Stimulated activated CD8-positive, alpha-beta memory T cell treated with anti-CD3 and anti-CD28 coated beads, Interleukin-12 subunit alpha, Interleukin-12 subunit beta, amount 100 ng/mL, for 24 hours (primary cell): ENCODE data around the gene RAI1.
A peak's percentile ranks its signal among the peaks of the same experiment; 100 is the strongest.

Source experiments
- DNase-seq: peaks from one replicate; pipeline ENCODE4 v3.0.0-alpha.2; 2020; ENCODE audit errors: extremely low read depth

Gene RAI1

GRCh38 chr17:17845046-17845775, 164.0 kb downstream of the RAI1 start:
- DNase-seq: no peak

GRCh38 chr17:17846003-17846402, 164.7 kb downstream of the RAI1 start:
- no peak for DNase-seq

DNA sequence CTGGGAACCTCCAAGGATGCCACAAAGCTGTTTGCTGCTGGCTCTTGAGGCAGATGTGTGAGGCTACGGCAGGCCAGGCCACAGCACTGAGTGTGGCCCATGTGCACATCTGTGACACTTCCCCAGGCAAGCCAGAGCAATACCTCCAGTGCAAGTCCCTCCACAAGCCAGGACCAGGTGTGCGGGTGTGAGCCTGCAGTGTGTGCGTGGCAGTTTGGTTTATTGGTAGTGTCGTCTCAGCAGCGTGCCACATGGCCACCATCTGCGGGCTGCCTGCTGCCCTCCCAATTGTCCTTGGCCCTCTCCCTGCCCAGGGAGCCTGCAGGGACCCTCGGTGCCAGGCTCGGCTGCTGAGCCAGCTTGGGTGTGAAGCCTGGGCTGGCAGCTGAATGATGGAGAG, 165.4 kb downstream of the RAI1 start:
- no peak for DNase-seq

DNA sequence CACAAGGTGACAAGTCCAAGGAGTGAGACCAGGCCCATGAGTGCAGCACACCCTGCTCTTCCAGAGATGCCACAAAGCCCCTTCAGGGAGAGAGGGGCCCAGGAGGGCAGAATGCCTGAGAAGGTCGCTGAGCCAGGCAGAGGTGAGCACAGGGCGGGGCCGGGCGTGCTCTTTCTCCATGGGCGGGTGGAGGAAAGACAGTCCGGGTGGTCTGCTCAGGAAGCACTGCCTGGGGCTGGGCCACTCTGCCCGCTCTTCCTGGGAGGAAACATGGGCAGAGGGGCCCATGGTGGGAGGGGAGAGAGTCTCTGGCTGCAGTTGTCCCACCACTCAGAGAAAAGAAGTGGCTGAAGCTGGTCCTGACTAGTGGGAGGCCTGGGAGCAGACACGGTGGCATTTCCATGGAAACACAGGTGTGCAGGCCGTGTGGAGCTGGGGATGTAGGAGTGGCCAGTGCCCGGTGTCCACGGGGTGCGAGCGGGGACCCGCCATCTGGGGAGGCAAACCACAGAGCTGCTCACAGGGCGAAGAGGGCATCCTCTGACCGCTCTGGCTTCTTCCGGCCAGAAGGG, 165.9 kb downstream of the RAI1 start:
- no peak for DNase-seq

GRCh38 chr17:17847726-17848125, 166.5 kb downstream of the RAI1 start:
- DNase-seq: no peak

DNA sequence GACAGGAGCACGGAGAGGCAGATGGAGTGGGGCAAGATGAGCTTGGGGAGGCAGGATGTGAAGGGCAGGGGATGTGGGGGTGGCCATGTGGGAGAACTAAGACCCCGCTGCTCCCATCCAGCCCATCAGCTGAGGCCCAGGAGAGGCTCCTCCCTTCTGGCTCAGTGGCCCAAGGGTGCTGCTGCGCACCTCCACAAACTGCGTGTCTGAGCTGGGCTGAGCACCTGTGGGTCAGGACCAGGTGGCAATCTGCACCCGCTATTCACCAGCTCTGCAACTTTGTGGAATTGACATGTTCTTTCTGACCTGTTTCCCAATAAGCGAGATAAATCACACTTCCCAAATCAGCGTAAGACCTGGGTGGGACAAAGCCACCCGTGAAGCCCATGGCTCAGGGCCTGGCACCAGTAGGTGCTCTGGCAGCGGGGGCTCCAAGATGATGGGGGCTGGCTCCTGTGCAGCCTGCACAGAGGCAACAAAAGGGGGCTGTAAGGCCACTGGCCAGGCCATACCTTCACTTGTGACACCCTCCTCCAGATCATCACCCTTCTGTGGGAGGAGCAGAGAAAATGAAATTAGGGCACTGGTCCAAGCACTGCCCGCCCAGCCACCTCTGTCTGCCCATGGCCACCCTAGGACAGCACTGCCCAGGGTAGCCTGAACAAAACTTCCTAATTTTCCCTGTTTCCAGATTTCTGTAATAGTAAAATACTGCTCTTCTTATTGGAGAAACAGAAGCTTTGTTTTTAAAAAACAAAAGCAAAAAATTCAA, 167.2 kb downstream of the RAI1 start:
- DNase-seq: no peak

DNA sequence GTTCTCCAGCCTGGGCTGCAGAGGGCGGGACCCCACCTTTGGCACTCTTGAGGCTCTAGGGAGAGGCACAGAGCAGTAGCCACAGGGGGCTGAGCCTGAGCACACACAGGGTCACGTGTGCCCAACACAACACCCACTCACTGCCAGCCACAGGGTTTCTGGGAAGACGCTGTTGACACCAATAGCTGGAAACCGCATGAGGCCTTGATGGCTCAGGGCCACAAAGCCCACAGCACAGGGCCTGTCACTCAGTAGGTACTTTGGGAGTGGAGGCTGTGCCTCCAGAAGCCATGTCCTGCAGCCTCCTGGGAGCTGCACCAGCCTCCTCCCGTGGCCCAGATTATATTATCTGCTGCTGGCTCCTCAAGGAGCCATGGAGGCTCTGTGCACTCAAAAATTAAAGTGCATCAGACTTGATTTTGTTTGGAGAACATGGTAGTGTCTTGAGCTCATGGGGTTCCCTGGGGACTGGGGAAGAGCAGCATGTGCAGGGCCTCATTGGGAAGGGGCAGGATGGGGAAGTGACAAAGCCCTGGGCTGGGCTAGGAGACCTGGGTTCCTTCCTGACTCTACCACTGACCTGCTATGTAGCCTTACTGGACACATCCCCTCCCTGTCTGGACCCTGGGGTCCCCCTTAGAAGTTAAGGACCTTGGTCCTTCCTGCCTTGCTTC, 168.0 kb downstream of the RAI1 start:
- DNase-seq: peak; percentile 74

GRCh38 chr17:17849845-17850373, 168.7 kb downstream of the RAI1 start:
- DNase-seq: no peak

- no peak for DNase-seq
These were observed 170.1 kb downstream of the RAI1 start for GRCh38 chr17:17851103-17852002.

DNA sequence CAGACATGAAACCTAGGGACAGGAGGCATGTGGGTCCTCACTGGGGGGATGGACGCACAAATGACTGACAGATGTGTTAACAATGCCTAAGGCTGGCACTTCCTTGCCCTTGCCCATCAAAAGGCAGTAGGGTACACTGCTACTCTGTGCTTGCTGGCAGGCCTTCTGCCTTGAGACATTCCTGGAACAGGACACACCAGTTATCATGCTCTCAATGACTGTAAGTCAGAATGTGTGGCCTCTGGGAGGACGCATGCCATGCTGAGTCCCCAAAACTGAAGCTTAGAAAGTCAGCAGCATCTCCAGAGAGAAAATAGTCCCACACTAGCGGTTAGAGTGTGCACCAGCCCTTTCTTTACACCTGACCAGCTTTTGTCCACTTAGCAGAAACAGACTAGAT, 171.7 kb downstream of the RAI1 start:
- no peak for DNase-seq

DNA sequence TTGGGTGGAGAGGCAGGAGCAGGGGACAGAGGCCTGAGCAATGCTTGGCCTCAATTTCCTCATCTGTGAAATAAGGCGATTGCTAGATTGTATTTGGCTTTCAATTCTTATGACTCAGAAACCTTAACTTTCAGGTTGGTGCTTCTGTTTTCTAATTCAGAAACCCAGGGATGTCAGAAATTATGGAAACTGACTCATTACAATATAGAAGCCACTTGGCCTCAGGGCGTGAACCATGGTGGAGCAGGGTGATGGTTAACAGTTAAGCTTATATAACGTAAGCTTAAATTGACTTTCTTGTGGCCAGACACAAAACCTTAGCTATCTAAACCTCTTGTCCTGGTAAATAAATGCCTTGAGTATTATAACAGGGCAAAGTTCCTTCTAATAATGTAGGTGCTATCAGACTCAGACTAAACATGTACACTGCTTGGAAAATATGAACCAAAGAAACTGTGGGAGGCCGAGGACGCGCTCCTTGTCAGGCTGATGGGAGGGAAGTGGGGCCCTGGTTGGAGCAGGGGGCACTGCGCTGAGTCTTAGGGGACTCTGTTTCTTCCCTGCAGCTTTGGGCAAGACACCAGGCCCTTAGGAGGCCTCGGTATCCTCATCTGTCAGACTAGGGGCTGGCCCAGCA, 172.7 kb downstream of the RAI1 start:
- no peak for DNase-seq

DNA sequence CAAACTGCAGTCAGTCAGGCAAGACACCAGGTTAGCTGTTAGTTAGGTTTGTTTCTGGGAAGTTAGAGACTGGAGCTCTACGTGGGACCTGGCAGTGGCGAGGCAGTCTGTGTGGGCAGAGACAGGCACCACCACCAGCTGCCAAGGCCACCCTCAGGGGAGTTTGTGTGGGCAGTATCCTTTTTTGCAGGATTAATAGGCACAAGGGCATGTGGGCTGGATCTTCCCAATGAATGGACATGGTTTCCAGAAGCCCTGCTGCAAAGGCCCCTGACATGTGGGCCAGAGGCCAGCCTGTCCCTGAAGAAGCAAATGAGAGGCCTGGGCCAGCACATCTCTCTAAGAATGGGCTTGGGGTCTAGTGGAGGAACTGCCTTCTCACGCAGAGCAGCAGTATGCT, 174.7 kb downstream of the RAI1 start:
- DNase-seq: no peak

DNA sequence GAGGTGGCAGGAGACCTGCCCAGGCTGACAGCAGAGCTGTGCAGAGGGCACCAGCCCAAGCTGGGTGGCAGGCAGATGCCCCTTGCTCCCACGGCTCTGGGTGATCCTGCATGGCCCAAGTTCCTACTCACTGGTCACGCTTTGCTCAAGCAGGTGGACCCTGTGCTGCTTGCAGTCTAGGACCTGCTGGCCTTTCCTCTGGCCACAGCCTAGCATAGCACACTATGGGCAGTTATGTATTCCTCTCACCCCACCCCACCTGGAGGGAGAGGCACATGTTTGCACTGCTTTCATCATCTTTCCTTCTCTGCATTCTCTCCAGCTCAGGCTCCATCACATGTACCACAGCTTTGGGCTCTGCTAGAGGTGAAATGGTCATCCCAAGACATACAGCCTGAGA, 175.1 kb downstream of the RAI1 start:
- no peak for DNase-seq

GRCh38 chr17:17857496-17857895, 176.2 kb downstream of the RAI1 start:
- DNase-seq: no peak

- DNase-seq: no peak
These were observed 178.9 kb downstream of the RAI1 start for GRCh38 chr17:17859909-17860765.

GRCh38 chr17:17860766-17861107, 179.5 kb downstream of the RAI1 start:
- no peak for DNase-seq
